ENCODE data around the gene ZNF672.
A peak's percentile ranks its signal among the peaks of the same experiment; 100 is the strongest.

ZNF672 gene

DNA sequence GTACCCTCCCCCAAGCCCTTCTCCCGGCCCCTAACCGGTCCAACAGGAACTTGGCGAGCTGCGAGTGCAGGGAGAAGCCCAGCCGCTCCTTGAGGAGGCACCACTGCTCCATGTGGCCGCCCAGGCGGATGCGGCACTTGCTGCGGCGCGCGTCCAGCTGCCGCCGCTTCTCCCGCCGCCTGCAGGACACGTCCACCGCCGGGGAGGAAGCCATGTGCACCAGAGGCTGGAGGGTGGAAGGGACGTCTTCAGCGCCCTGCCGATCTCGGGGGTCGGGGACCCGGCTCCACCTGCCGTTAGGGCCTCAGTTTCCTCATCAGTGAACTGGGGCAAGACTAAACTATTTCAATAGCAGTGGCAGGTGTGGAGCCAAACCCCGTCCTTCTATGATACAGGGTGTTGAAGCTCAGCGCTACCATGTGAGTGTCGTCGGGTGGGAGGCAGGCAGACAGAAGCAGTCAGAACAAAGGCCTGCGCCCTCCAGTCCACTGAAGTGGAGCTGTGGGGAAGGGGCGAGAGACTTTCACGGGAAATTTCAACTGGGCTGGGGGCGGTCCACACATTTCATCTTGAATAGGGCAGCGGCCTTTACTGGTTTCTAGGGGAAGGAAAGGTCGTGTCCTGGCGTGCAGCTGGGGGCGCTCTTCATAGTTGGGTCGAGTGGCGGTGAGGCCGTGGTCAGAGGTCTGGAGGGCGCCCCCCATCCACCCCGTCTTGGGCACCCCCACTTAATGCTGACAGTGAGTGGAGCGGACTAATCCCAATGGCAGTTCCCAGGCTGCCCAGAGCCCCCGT is 20.3 kb downstream of the ZNF672 start:
- H3K9ac ChIP-seq = peak overlapping the region; percentile 95
- peak overlapping the region; percentile 100 for H3K4me2 ChIP-seq
- H3K27me3 ChIP-seq = no peaks in the 10 kb centered on the region
- peak overlapping the region; percentile 80 for H3K4me3 ChIP-seq
- no peak for TF ChIP-seq Cebpa-rat (IDR thresholded peaks at IDR 0.05)
- peak overlapping the region; percentile 95 for H3K27ac ChIP-seq
- H3K36me3 ChIP-seq = peaks cover 31% of the 10 kb centered on the region
- H3K4me1 ChIP-seq = peaks cover 54% of the 10 kb centered on the region
- no peaks in the 10 kb centered on the region for H3K9me3 ChIP-seq
- H4K20me1 ChIP-seq = peaks cover 2% of the 10 kb centered on the region; the same call in 1 of the 2 replicates

DNA sequence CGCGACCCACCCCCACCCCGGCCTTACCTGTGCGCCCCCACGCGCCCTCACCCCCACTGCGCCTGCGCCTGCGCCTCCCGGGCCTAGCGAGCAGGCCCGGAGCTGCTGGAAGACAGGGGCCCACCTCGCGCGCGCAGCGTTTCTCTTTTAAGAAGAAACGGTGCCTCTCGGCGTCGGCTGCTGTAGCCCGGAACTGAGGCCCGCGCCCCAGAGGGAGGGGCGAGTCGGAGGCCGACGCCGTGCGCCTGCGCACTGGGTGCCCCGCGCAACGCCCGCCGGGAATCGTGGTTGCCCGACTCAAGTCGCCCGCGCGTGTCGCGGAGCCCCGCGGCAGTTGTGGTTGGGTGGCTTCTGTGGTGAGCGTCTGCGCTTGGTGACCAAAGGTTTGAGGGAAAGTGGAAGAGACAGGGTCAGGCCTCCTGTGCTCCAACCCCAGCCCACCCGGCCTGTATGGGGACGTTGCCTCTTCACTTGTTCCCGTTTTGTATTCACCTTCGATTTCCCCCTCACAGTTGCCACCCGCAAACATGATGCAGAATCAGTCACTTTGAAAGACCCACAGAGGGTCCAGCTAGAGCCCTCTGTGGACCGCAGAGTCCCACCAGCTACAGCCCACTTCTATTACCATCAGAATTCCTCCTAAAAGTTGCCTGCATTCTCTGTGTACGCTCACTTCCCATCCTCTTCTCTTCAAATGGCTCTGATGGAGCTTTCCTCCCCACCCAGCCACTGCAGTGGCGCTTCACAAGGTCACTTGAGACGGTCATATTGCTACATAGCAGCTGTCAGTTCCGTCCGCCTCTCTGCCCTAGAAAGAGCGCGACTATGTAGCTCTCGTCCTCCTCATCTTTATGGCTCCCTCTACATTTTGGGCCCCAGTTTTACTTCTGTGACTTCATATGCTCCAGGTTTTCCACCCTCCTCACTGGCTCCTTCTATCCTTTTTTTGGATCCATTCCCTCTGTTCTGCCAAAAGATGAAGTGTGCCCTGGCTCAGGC is 21.2 kb downstream of the ZNF672 start, which contains the start of gene ZNF692:
TSS of gene ZNF692 (minus strand) at position 195 of the 999 bp plus-strand sequence. CDS start 776 bp downstream, outside the sequence.
- Histone ChIP-seq H3K27ac (peak within 1 kb of the TSS; percentile 95), H3K4me3 (peak within 1 kb of the TSS; percentile 80), H3K9ac (peak within 1 kb of the TSS; percentile 95), H3K9me3 (no peaks in the 10 kb centered on the region), H3K4me2 (peak within 1 kb of the TSS; percentile 100), H3K27me3 (no peaks in the 10 kb centered on the region), H3K36me3 (peaks cover 22% of the 10 kb centered on the region), H3K4me1 (peaks cover 54% of the 10 kb centered on the region), H4K20me1 (no peaks in the 10 kb centered on the region)
- no peak for TF ChIP-seq Cebpa-rat (IDR thresholded peaks at IDR 0.05)

DNA sequence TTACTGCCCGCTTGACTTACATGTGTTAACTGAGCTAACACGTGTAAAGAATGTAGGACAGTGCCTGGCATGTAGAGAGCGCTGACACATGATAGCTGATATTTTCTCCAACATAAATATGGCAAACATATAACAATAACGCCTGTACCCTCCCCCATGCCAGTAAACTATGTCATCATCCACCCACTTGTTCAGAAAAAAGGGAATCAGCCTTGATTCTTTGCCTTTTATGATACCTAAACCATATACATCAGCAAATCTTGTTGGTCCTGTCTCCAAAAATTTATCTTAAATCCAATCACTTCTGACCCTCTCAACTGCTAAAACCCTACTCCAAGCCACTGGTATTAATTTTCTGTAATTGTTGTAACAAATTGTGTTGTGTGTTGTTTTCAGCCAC is 22.0 kb downstream of the ZNF672 start:
- Histone ChIP-seq H3K27me3 (no peaks in the 10 kb centered on the region), H3K9ac (no peak overlapping the region), H3K4me1 (peaks cover 59% of the 10 kb centered on the region), H3K4me3 (no peak overlapping the region), H3K9me3 (no peaks in the 10 kb centered on the region), H3K27ac (no peak overlapping the region), H4K20me1 (no peaks in the 10 kb centered on the region), H3K36me3 (peaks cover 14% of the 10 kb centered on the region), H3K4me2 (peak overlapping the region; percentile 100)
- TF ChIP-seq Cebpa-rat (IDR thresholded peaks at IDR 0.05) = no peak

DNA sequence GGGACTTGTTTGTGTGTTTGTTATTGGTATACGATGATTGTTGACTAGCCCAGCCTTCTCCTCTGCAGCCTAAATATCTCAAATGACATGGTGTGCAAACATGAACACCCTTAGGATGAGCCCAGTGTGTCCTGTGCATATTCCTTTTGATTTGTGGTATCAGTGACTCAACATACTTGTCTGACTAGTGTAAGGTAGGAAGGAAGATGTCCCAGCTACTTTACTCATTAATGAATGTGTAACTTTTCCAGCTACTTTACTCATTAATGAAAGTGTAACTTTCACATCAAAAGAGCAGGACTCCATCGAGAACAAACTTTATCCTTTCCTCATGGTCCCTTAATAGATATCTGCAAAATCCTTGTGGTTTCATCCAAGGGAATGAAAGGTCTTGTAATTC is 23.6 kb downstream of the ZNF672 start:
- Histone ChIP-seq H3K4me3 (no peak overlapping the region), H3K9ac (no peak overlapping the region), H4K20me1 (no peaks in the 10 kb centered on the region), H3K27me3 (no peaks in the 10 kb centered on the region), H3K27ac (no peak overlapping the region), H3K4me1 (peaks cover 52% of the 10 kb centered on the region), H3K4me2 (no peak overlapping the region), H3K9me3 (no peaks in the 10 kb centered on the region), H3K36me3 (no peaks in the 10 kb centered on the region)
- TF ChIP-seq Cebpa-rat (IDR thresholded peaks at IDR 0.05) = no peak

DNA sequence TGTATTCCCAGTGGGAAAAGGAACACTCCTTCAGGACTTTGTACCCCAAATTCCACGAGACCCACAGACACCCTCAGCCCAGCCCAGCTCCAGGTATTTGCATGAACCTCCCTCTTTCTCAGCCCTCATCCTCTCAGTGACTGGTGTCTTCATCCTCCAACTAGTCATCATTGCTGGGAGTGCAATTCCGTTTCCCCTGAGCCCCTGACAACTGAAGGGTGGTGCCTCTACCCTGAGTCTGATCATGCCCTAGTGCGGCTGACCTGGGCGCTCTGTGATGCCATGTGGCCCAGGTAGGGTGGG is 24.6 kb downstream of the ZNF672 start:
- Histone ChIP-seq H3K4me3 (peak overlapping the region; percentile 65), H3K4me1 (peaks cover 41% of the 10 kb centered on the region), H3K36me3 (no peaks in the 10 kb centered on the region), H3K27ac (no peak overlapping the region), H3K4me2 (peak overlapping the region; percentile 94), H4K20me1 (no peaks in the 10 kb centered on the region), H3K9ac (peak overlapping the region; percentile 68), H3K9me3 (no peaks in the 10 kb centered on the region), H3K27me3 (no peaks in the 10 kb centered on the region)
- TF ChIP-seq Cebpa-rat (IDR thresholded peaks at IDR 0.05) = no peak

DNA sequence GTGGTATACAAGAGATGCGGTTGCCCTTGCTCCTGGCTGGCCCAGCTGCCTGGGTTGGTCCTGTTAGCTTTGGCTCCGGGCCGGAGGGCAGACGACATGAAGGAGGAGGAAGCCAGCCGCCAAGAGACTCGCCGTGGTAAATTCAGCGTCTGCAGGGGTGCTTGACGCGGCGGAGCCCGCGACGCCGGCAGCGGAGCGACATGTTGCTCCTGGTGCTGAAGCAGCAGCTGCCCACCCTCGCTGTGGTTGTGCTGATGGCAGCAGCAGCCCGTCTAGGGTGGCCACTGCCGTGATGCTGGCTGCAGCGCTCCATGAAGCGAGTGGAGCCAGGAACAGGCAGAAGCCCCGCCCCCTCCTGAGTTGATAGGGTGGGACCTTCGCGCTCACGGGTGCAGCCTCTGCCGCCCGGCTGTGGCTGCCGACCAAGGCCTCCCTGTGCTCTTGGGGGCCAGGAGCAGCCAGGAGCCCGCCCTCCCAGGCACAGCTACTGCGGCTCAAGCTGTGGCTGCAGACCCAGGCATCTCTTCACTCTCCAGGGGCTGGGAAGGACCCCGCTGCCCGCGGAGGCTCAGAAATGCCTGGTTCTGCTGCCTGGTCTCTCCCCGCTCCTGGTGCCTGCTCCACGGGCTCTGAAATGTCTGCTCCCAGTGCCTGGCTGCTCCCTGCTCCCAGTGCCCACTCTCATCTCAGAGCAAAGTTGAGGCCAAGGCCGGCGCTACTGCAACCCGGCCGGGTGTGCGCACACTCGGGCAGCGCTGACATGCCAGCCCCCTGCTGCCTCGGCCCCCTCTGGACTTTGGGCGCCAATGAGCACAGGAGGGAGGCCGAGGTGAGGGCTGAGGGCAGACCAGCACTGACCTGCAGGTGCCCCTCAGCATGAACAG is 25.2 kb downstream of the ZNF672 start:
- peak overlapping the region; percentile 40 for H3K27ac ChIP-seq
- no peaks in the 10 kb centered on the region for H3K36me3 ChIP-seq
- H3K4me3 ChIP-seq = peak overlapping the region; percentile 65
- H3K4me2 ChIP-seq = peak overlapping the region; percentile 94
- no peak for TF ChIP-seq Cebpa-rat (IDR thresholded peaks at IDR 0.05)
- H3K4me1 ChIP-seq = peaks cover 35% of the 10 kb centered on the region
- H3K9me3 ChIP-seq = no peaks in the 10 kb centered on the region
- no peaks in the 10 kb centered on the region for H3K27me3 ChIP-seq
- H3K9ac ChIP-seq = peak overlapping the region; percentile 68
- H4K20me1 ChIP-seq = no peaks in the 10 kb centered on the region

DNA sequence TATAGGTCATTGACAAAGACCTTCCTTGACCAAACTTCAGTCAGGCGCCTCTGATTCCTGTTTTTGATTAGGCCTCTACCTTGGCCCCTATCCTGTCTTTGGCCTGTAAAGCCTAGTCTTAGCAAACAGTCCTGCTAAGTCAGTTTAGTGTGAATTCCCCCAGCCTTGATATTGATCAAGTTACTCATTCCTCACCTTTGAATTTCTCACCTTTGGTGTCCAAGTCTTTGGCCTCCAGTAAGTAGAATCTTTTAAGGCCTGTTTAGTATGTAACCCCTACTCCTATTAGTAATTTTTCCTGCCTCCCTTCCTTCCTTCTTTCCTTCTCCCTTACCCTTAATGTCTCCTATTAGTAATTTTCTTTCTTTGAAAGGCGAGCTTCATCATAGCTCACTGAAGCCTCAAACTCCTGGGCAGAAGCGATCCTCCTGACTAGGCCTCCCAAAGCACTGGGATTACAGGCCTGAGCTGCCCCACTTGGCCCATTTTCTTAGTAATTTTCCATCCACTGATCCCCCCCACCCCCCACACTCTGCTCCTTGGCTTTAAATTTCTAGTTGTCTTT is 33.9 kb downstream of the ZNF672 start:
- H3K4me3 ChIP-seq = peak overlapping the region; percentile 73; the same call in 1 of the 2 replicates
- peaks cover 16% of the 10 kb centered on the region for H3K4me1 ChIP-seq
- TF ChIP-seq Cebpa-rat (IDR thresholded peaks at IDR 0.05) = no peak
- no peaks in the 10 kb centered on the region for H4K20me1 ChIP-seq
- H3K4me2 ChIP-seq = peak overlapping the region; percentile 82
- no peak overlapping the region for H3K27ac ChIP-seq
- no peak overlapping the region for H3K9ac ChIP-seq
- H3K36me3 ChIP-seq = no peaks in the 10 kb centered on the region
- no peaks in the 10 kb centered on the region for H3K27me3 ChIP-seq
- no peaks in the 10 kb centered on the region for H3K9me3 ChIP-seq

DNA sequence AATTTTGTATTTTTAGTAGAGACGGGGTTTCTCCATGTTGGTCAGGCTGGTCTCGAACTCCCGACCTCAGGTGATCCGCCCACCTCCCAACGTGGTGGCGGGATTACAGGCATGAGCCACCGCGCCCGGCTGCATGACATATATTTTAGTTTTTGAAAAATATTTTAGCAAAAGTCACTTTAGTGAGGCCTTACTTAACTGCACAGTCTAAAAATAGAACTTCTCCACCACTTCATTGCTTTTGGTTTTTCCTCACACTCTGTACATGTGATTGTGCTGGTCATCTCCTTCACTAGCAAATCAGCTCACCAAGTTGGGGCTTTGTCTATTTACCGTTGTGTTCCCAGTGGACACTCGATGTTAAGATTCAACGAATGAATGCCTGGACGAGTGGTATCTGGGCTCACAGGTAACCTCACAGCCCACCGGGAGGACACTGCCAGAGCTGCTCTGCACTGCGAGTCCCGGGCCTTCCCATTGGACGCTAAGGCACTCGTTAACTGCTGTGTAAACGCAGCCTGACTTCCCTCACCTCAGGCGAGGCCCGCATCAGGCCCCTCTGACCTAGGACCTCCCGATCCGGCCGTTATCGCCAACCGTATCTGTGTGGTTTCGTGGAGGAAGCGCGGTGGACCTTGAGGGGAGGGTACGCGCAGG is 34.9 kb downstream of the ZNF672 start:
- peak overlapping the region; percentile 84 for H3K27ac ChIP-seq
- H3K4me3 ChIP-seq = peak overlapping the region; percentile 73
- no peak for TF ChIP-seq Cebpa-rat (IDR thresholded peaks at IDR 0.05)
- peak overlapping the region; percentile 86 for H3K9ac ChIP-seq
- peaks cover 16% of the 10 kb centered on the region for H3K4me1 ChIP-seq
- no peaks in the 10 kb centered on the region for H3K27me3 ChIP-seq
- H3K9me3 ChIP-seq = no peaks in the 10 kb centered on the region
- no peaks in the 10 kb centered on the region for H3K36me3 ChIP-seq
- peak overlapping the region; percentile 82 for H3K4me2 ChIP-seq
- H4K20me1 ChIP-seq = no peaks in the 10 kb centered on the region
